Tibial artery (tissue), 4 donors: Measurements from ENCODE around the gene FHOD3.

Experiments
- DNase-seq, 2 donors: peaks; one replicate each; pipeline ENCODE4 v3.0.0-alpha.2; 2019
- H3K27ac ChIP-seq, 2 donors: fragments of 200-600 bp; sonication (generic) in 1 of 2; 1 replicate in 1 of 2; 2 replicates in 1 of 2; pipeline ENCODE4 v1.5.1; 2018 to 2019; ENCODE audit warnings: mild to moderate bottlenecking in 1 of 2
- H3K27me3 ChIP-seq, 2 donors: fragments of 200-600 bp; sonication (generic) in 1 of 2; one replicate each; pipeline versions ENCODE4 v1.5.1 to v1.6.0; 2016 to 2019
- H3K36me3 ChIP-seq, 3 donors: fragments of 200-600 bp; sonication (generic) in 2 of 3; one replicate each; pipeline ENCODE4 v1.5.1; 2016 to 2019; ENCODE audit warnings: mild to moderate bottlenecking in 2 of 3
- H3K4me1 ChIP-seq, 4 donors: fragments of 200-600 bp; sonication (generic) in 2 of 4; 1 replicate in 3 of 4; 2 replicates in 1 of 4; pipeline ENCODE4 v1.5.1; 2016 to 2019
- H3K4me3 ChIP-seq, 2 donors: fragments of 200-600 bp; sonication (generic) in 1 of 2; 1 replicate in 1 of 2; 2 replicates in 1 of 2; pipeline ENCODE4 v1.5.1; 2018 to 2019; ENCODE audit warnings: mild to moderate bottlenecking in 2 of 2
- H3K9me3 ChIP-seq, 3 donors: fragments of 200-600 bp; sonication (generic) in 1 of 3; one replicate each; pipeline ENCODE4 v1.5.1; 2016 to 2019
- intact Hi-C: fragments of 100-400 bp; cut with DNase I; formaldehyde crosslinking; loops from one replicate; pipeline ENCODE4 v1.15.0; 2023; ENCODE audit warnings: low total_unique reads
- TF ChIP-seq, protein P1 (sequence below), 2 experiments: fragments of 200-600 bp in 1 of 2; fragments of 450-650 bp in 1 of 2; IDR thresholded peaks; one replicate each; pipeline ENCODE4 v1.5.1; 2017 to 2019; ENCODE audit warnings: antibody characterized with exemption in 2 of 2, mild to moderate bottlenecking in 1 of 2, moderate library complexity in 1 of 2

FHOD3 gene

GRCh38 chr18:36580266-36580665, 282.8 kb downstream of the FHOD3 start:
- H3K4me1 ChIP-seq: peaks cover 0 to 39% (median 19%) of the 10 kb centered on the region in 4 donors
- intact Hi-C loops: no loop called here
- peak overlapping the region; percentile 70 to 77 for H3K27ac ChIP-seq

DNA sequence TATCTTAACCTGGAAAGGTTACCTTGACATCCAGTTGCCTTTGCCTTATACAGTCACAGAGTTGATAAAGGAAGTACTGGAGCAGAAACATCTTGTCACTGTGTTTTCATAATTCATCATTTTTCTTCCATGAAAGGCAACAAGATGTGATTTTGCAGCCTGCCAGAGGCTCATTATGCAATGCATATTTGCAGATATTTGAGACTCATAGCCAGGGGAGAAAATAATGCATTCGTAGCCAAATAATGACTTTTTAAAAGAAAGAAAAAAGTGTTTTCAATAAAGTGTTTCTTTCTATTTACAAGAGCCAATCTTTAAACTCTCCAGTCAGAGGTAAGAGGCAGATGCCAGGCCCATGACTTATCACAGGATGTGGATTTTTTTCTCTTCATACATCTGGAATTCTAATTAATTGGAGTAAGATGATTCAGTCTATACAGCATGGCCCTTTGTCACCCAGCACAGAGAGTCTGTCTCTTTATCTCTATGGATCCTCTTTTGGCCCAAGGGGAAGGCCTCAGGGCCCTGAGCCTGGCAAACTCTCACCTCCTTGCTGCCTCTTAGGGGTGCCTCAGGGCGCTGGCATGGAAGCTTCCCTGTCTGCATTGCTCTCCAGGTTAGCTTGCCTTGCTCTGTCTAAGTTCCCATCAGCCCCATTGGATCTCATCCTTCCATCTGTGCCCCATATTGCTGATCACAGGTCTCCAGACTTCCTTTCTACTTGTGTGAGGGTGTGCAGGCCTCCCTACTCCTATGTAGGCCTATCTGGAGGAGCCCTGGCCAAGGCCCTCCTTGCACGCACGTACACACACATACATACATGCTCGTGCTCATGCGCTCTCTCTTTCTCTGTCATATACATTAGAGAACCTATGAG, 283.6 kb downstream of the FHOD3 start:
- DNase-seq: peak in 1 of 2 donors; percentile 60
- H3K9me3 ChIP-seq: no peaks in the 10 kb centered on the region
- H3K4me3 ChIP-seq: no peak overlapping the region
- no peaks in the 10 kb centered on the region for H3K36me3 ChIP-seq
- peaks cover 0 to 48% (median 27%) of the 10 kb centered on the region in 4 donors for H3K4me1 ChIP-seq
- peak overlapping the region; percentile 70 to 77 for H3K27ac ChIP-seq
- H3K27me3 ChIP-seq: no peaks in the 10 kb centered on the region
- TF ChIP-seq, protein P1, sequence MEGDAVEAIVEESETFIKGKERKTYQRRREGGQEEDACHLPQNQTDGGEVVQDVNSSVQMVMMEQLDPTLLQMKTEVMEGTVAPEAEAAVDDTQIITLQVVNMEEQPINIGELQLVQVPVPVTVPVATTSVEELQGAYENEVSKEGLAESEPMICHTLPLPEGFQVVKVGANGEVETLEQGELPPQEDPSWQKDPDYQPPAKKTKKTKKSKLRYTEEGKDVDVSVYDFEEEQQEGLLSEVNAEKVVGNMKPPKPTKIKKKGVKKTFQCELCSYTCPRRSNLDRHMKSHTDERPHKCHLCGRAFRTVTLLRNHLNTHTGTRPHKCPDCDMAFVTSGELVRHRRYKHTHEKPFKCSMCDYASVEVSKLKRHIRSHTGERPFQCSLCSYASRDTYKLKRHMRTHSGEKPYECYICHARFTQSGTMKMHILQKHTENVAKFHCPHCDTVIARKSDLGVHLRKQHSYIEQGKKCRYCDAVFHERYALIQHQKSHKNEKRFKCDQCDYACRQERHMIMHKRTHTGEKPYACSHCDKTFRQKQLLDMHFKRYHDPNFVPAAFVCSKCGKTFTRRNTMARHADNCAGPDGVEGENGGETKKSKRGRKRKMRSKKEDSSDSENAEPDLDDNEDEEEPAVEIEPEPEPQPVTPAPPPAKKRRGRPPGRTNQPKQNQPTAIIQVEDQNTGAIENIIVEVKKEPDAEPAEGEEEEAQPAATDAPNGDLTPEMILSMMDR (IDR thresholded peaks at IDR 0.05): no peak
- intact Hi-C loops: no loop called here

More at GRCh38 chr18:36580266-36580665, 282.8 kb downstream of the FHOD3 start:
- Histone ChIP-seq H3K36me3 (no peaks in the 10 kb centered on the region), H3K4me3 (no peak overlapping the region), H3K27me3 (no peaks in the 10 kb centered on the region), H3K9me3 (no peaks in the 10 kb centered on the region)
- TF ChIP-seq, protein P1 (IDR thresholded peaks at IDR 0.05): no peak
- peak; percentile 80 to 87 for DNase-seq

DNA sequence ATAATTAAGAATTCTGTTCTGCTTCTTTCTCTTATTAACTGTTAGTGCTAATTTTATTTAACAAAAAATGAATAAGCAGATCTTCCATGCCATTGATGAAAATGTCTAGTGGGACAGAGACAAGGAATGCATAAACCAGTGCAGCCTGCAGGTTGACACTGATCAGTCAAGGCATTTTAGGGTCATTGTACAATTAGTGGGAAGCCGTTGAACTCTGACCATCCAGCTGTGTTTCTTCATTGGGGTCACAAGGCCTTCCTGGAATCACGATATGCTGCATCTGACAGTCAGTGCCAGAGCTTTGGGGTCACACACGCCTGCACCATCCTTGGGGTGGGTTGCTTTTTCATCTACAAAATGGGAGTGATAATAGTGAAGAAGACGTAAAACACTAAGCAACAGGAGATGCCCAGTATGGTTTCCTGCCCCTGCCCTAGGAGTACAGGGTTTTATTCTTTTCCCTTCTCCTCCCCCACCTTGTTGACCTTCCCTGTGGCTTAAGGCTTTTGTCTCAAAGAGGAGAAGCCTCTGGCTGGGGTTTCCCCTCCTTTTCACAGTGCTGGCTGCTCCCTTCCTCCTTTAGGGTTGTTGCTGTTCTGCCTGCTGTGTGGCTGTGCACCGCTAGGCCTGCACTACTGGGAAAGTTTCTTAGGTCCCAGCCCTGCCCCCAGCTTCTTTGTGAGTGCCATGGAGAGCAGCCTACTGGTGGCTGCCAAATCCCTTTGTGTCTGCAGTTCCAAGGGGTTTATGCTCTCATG, 285.7 kb downstream of the FHOD3 start:
- no peaks in the 10 kb centered on the region for H3K36me3 ChIP-seq
- no peaks in the 10 kb centered on the region for H3K9me3 ChIP-seq
- peaks cover 0 to 53% (median 28%) of the 10 kb centered on the region in 4 donors for H3K4me1 ChIP-seq
- no peaks in the 10 kb centered on the region for H3K27me3 ChIP-seq
- no peak overlapping the region for H3K4me3 ChIP-seq
- no peak for DNase-seq
- intact Hi-C loops: no loop called here
- peak overlapping the region in 1 of 2 donors; percentile 28 for H3K27ac ChIP-seq
- TF ChIP-seq, protein P1 (IDR thresholded peaks at IDR 0.05): no peak

GRCh38 chr18:36589857-36590543, 292.5 kb downstream of the FHOD3 start:
- H3K36me3 ChIP-seq: no peaks in the 10 kb centered on the region
- TF ChIP-seq, protein P1 (IDR thresholded peaks at IDR 0.05): no peak
- peaks cover 0 to 27% (median 16%) of the 10 kb centered on the region in 4 donors for H3K4me1 ChIP-seq
- H3K4me3 ChIP-seq: no peak overlapping the region
- no peaks in the 10 kb centered on the region for H3K9me3 ChIP-seq
- no peaks in the 10 kb centered on the region for H3K27me3 ChIP-seq
- no peak overlapping the region for H3K27ac ChIP-seq
- no peak for DNase-seq
- intact Hi-C loops: no loop called here
